ENCODE results near the gene C6orf89. TPM values are rescaled to one million over a fixed set of nuclear protein-coding genes. Genes with fewer than 3 reads are reported as not detected.

C6orf89 gene
- total RNA-seq, result 10 to 100 TPM; 29.8 to 42.1 (median 37.9) TPM

- 4% methylated on average over 29 of the region's 48 CpGs for WGBS
- Histone ChIP-seq H3K36me3 (no peaks in the 10 kb centered on the region), H3K4me3 (peak within 1 kb of the TSS; percentile 85), H3K27ac (peak within 1 kb of the TSS; percentile 88), H3K4me1 (peaks cover 22% of the 10 kb centered on the region), H3K9me3 (no peaks in the 10 kb centered on the region), H3K27me3 (no peaks in the 10 kb centered on the region)
- peak in 1 of 2 donors; percentile 67 for TF ChIP-seq POLR2A (IDR thresholded peaks at IDR 0.05)
- no peak for TF ChIP-seq EP300 (IDR thresholded peaks at IDR 0.05)
- peak; percentile 77 to 91 for TF ChIP-seq CTCF (IDR thresholded peaks at IDR 0.05)
- TF ChIP-seq POLR2AphosphoS5 (IDR thresholded peaks at IDR 0.05), result peak in 2 of 3 donors; percentile 89 to 96
- peak; percentile 99 to 100 for DNase-seq (ENCODE audit: low spot score in 2 of 2)
These were observed at the start of gene C6orf89 for GRCh38 chr6:36885461-36886401. Gene C6orf89 (plus strand): TSS chr6:36885952. CDS start chr6:36899445, 13,493 bp downstream.

GRCh38 chr6:36836111-36837021 is 49.4 kb upstream of the C6orf89 start:
- peaks cover 8% of the 10 kb centered on the region for H3K27me3 ChIP-seq
- no peaks in the 10 kb centered on the region for H3K9me3 ChIP-seq
- TF ChIP-seq POLR2A (IDR thresholded peaks at IDR 0.05) (no peak), CTCF (IDR thresholded peaks at IDR 0.05) (no peak), EP300 (IDR thresholded peaks at IDR 0.05) (no peak), POLR2AphosphoS5 (IDR thresholded peaks at IDR 0.05) (no peak)
- H3K36me3 ChIP-seq, result no peaks in the 10 kb centered on the region
- H3K27ac ChIP-seq, result no peak overlapping the region
- WGBS, result 73% methylated on average over 3 of the region's 3 CpGs
- peaks cover 38% of the 10 kb centered on the region for H3K4me1 ChIP-seq
- no peak for DNase-seq (ENCODE audit: low spot score in 2 of 2)
- H3K4me3 ChIP-seq, result no peak overlapping the region

- WGBS, result no CpG with 5 or more reads among the region's 2 CpGs
- Histone ChIP-seq H3K4me1 (peaks cover 42% of the 10 kb centered on the region), H3K9me3 (no peaks in the 10 kb centered on the region), H3K27ac (no peak overlapping the region), H3K36me3 (no peaks in the 10 kb centered on the region), H3K27me3 (peaks cover 8% of the 10 kb centered on the region), H3K4me3 (no peak overlapping the region)
- no peak for DNase-seq (ENCODE audit: low spot score in 2 of 2)
- TF ChIP-seq POLR2AphosphoS5 (IDR thresholded peaks at IDR 0.05) (no peak), EP300 (IDR thresholded peaks at IDR 0.05) (no peak), POLR2A (IDR thresholded peaks at IDR 0.05) (no peak), CTCF (IDR thresholded peaks at IDR 0.05) (no peak)
These were observed 48.8 kb upstream of the C6orf89 start for GRCh38 chr6:36837022-36837339.

- Histone ChIP-seq H3K4me3 (no peak overlapping the region), H3K27me3 (peaks cover 8% of the 10 kb centered on the region), H3K27ac (no peak overlapping the region), H3K4me1 (peaks cover 42% of the 10 kb centered on the region), H3K9me3 (no peaks in the 10 kb centered on the region), H3K36me3 (no peaks in the 10 kb centered on the region)
- no peak for TF ChIP-seq POLR2A (IDR thresholded peaks at IDR 0.05)
- no peak for DNase-seq (ENCODE audit: low spot score in 2 of 2)
- 91% methylated on average over 6 of the region's 6 CpGs for WGBS
These were observed 48.1 kb upstream of the C6orf89 start for GRCh38 chr6:36837686-36838085.

GRCh38 chr6:36838896-36839748 is 46.6 kb upstream of the C6orf89 start, which contains the start of gene CPNE5:
Gene CPNE5 (minus strand): TSS chr6:36839444. CDS start chr6:36839377, 67 bp downstream.
- peaks cover 8% of the 10 kb centered on the region for H3K27me3 ChIP-seq
- WGBS, result 10% methylated on average over 29 of the region's 57 CpGs
- TF ChIP-seq POLR2A (IDR thresholded peaks at IDR 0.05), result no peak
- H3K4me1 ChIP-seq, result peaks cover 44% of the 10 kb centered on the region
- H3K9me3 ChIP-seq, result no peaks in the 10 kb centered on the region
- DNase-seq (ENCODE audit: low spot score in 2 of 2), result no peak
- H3K36me3 ChIP-seq, result no peaks in the 10 kb centered on the region
- H3K4me3 ChIP-seq, result peak within 1 kb of the TSS; percentile 68
- no peak within 1 kb of the TSS for H3K27ac ChIP-seq

All from suprapubic skin (tissue), 4 donors.